Activated T-cell treated with anti-CD3 and anti-CD28 coated beads, Interleukin-2, amount 50 U/mL, for 24 hours (primary cell): ENCODE measurements around the gene CXCR1.
"Not testable (repeated sequence)": the region's sequence is repeated elsewhere in the genome, so short reads cannot be mapped to it uniquely, and the experiment has no call there.

ENCODE experiments used
- DNase-seq: peaks from one replicate; pipeline ENCODE4 v3.0.0-alpha.2; 2020
- H3K27ac Mint-ChIP-seq: 2 replicates; pipeline ENCODE4 v1.8.0; 2020; ENCODE audit warnings: mild to moderate bottlenecking, mixed read lengths
- H3K27me3 Mint-ChIP-seq: 2 replicates; pipeline ENCODE4 v1.8.0; 2020; ENCODE audit warnings: mixed read lengths
- H3K36me3 Mint-ChIP-seq: 2 replicates; pipeline ENCODE4 v1.8.0; 2020; ENCODE audit warnings: low read depth, mixed read lengths
- H3K4me1 Mint-ChIP-seq: 2 replicates; pipeline ENCODE4 v1.8.0; 2020; ENCODE audit warnings: low read depth, mixed read lengths
- H3K4me3 Mint-ChIP-seq: 2 replicates; pipeline ENCODE4 v1.8.0; 2020; ENCODE audit warnings: mild to moderate bottlenecking, moderate library complexity, mixed read lengths
- H3K9me3 Mint-ChIP-seq: 2 replicates; pipeline ENCODE4 v1.8.0; 2020; ENCODE audit warnings: mixed read lengths

Gene CXCR1

GRCh38 chr2:218179782-218180181, 13.0 kb upstream of the CXCR1 start:
- Mint-ChIP-seq H3K4me1 (no peaks in the 10 kb centered on the region), H3K27ac (no peak overlapping the region), H3K36me3 (no peaks in the 10 kb centered on the region)

GRCh38 chr2:218172845-218173244, 6.1 kb upstream of the CXCR1 start:
- Mint-ChIP-seq H3K36me3 (no peaks in the 10 kb centered on the region), H3K27me3 (no peaks in the 10 kb centered on the region), H3K4me1 (peaks cover 12% of the 10 kb centered on the region), H3K9me3 (no peaks in the 10 kb centered on the region), H3K4me3 (no peak overlapping the region), H3K27ac (no peak overlapping the region)
- no peak for DNase-seq

More at GRCh38 chr2:218179782-218180181, 13.0 kb upstream of the CXCR1 start:
- no peak overlapping the region for H3K4me3 Mint-ChIP-seq
- H3K9me3 Mint-ChIP-seq, result no peaks in the 10 kb centered on the region
- no peaks in the 10 kb centered on the region for H3K27me3 Mint-ChIP-seq
- no peak for DNase-seq

- H3K4me1 Mint-ChIP-seq, result peaks cover 23% of the 10 kb centered on the region
- not testable (repeated sequence) for H3K27ac Mint-ChIP-seq, H3K36me3 Mint-ChIP-seq, DNase-seq, H3K4me3 Mint-ChIP-seq, H3K9me3 Mint-ChIP-seq, H3K27me3 Mint-ChIP-seq
Measured at GRCh38 chr2:218171744-218172143, 5.0 kb upstream of the CXCR1 start.

GRCh38 chr2:218169757-218170546, 3.2 kb upstream of the CXCR1 start:
- Mint-ChIP-seq H3K36me3 (no peaks in the 10 kb centered on the region), H3K27me3 (no peaks in the 10 kb centered on the region), H3K4me1 (peaks cover 28% of the 10 kb centered on the region), H3K27ac (no peak overlapping the region), H3K9me3 (no peaks in the 10 kb centered on the region), H3K4me3 (no peak overlapping the region)
- DNase-seq, result no peak

- H3K4me3 Mint-ChIP-seq, result no peak overlapping the region
- peaks cover 28% of the 10 kb centered on the region for H3K4me1 Mint-ChIP-seq
- H3K27me3 Mint-ChIP-seq, result no peaks in the 10 kb centered on the region
- H3K27ac Mint-ChIP-seq, result no peak overlapping the region
- H3K9me3 Mint-ChIP-seq, result no peaks in the 10 kb centered on the region
- H3K36me3 Mint-ChIP-seq, result no peaks in the 10 kb centered on the region
- DNase-seq, result peak; percentile 69
Measured at GRCh38 chr2:218168635-218169462, 2.1 kb upstream of the CXCR1 start.

- DNase-seq, result no peak
- no peak overlapping the region for H3K4me3 Mint-ChIP-seq
- no peaks in the 10 kb centered on the region for H3K27me3 Mint-ChIP-seq
- peaks cover 28% of the 10 kb centered on the region for H3K4me1 Mint-ChIP-seq
- H3K27ac Mint-ChIP-seq, result no peak overlapping the region
- H3K9me3 Mint-ChIP-seq, result no peaks in the 10 kb centered on the region
- H3K36me3 Mint-ChIP-seq, result no peaks in the 10 kb centered on the region
Measured at GRCh38 chr2:218168016-218168415, 1.3 kb upstream of the CXCR1 start.

- H3K27me3 Mint-ChIP-seq, result peaks cover 2% of the 10 kb centered on the region
- no peaks in the 10 kb centered on the region for H3K9me3 Mint-ChIP-seq
- peaks cover 16% of the 10 kb centered on the region for H3K4me1 Mint-ChIP-seq
- DNase-seq, result no peak
- H3K36me3 Mint-ChIP-seq, result no peaks in the 10 kb centered on the region
- no peak overlapping the region for H3K4me3 Mint-ChIP-seq
- H3K27ac Mint-ChIP-seq, result no peak overlapping the region
Measured at GRCh38 chr2:218162814-218163213, 3.9 kb downstream of the CXCR1 start.

GRCh38 chr2:218161644-218162043, 5.1 kb downstream of the CXCR1 start:
- Mint-ChIP-seq H3K36me3 (no peaks in the 10 kb centered on the region), H3K4me1 (peaks cover 4% of the 10 kb centered on the region), H3K27me3 (peaks cover 2% of the 10 kb centered on the region), H3K9me3 (no peaks in the 10 kb centered on the region), H3K4me3 (no peak overlapping the region), H3K27ac (no peak overlapping the region)
- DNase-seq, result no peak

- Mint-ChIP-seq H3K27ac (no peak overlapping the region), H3K4me3 (no peak overlapping the region), H3K36me3 (no peaks in the 10 kb centered on the region), H3K9me3 (no peaks in the 10 kb centered on the region), H3K4me1 (no peaks in the 10 kb centered on the region), H3K27me3 (peaks cover 2% of the 10 kb centered on the region)
- no peak for DNase-seq
Measured at GRCh38 chr2:218155953-218156479, 10.7 kb downstream of the CXCR1 start.

GRCh38 chr2:218152777-218153176, 14.0 kb downstream of the CXCR1 start:
- no peak overlapping the region for H3K27ac Mint-ChIP-seq
- no peak overlapping the region for H3K4me3 Mint-ChIP-seq
- H3K9me3 Mint-ChIP-seq, result no peaks in the 10 kb centered on the region
- H3K27me3 Mint-ChIP-seq, result no peaks in the 10 kb centered on the region
- DNase-seq, result no peak
- no peaks in the 10 kb centered on the region for H3K36me3 Mint-ChIP-seq
- no peaks in the 10 kb centered on the region for H3K4me1 Mint-ChIP-seq

- Mint-ChIP-seq H3K27ac (no peak overlapping the region), H3K27me3 (no peaks in the 10 kb centered on the region), H3K4me3 (no peak overlapping the region), H3K4me1 (no peaks in the 10 kb centered on the region), H3K9me3 (no peaks in the 10 kb centered on the region), H3K36me3 (no peaks in the 10 kb centered on the region)
- no peak for DNase-seq
Measured at GRCh38 chr2:218152172-218152571, 14.6 kb downstream of the CXCR1 start.

- Mint-ChIP-seq H3K9me3 (no peaks in the 10 kb centered on the region), H3K4me1 (no peaks in the 10 kb centered on the region), H3K4me3 (no peak overlapping the region), H3K36me3 (no peaks in the 10 kb centered on the region), H3K27me3 (no peaks in the 10 kb centered on the region), H3K27ac (no peak overlapping the region)
- DNase-seq, result no peak
Measured at GRCh38 chr2:218149848-218150440, 16.8 kb downstream of the CXCR1 start.

- no peak overlapping the region for H3K4me3 Mint-ChIP-seq
- no peaks in the 10 kb centered on the region for H3K27me3 Mint-ChIP-seq
- no peaks in the 10 kb centered on the region for H3K4me1 Mint-ChIP-seq
- H3K36me3 Mint-ChIP-seq, result no peaks in the 10 kb centered on the region
- no peak for DNase-seq
- H3K27ac Mint-ChIP-seq, result no peak overlapping the region
- no peaks in the 10 kb centered on the region for H3K9me3 Mint-ChIP-seq
Measured at GRCh38 chr2:218149098-218149497, 17.7 kb downstream of the CXCR1 start.

GRCh38 chr2:218146056-218146455, 20.7 kb downstream of the CXCR1 start:
- no peak for DNase-seq
- Mint-ChIP-seq H3K36me3 (no peaks in the 10 kb centered on the region), H3K27ac (no peak overlapping the region)

More at GRCh38 chr2:218146056-218146455, 20.7 kb downstream of the CXCR1 start:
- Mint-ChIP-seq H3K9me3 (peaks cover 2% of the 10 kb centered on the region), H3K4me1 (no peaks in the 10 kb centered on the region), H3K4me3 (no peak overlapping the region), H3K27me3 (no peaks in the 10 kb centered on the region)
